Esophagus muscularis mucosa (tissue), 4 donors: ENCODE data around the gene TP63.

Experiments
- CTCF ChIP-seq, 3 experiments: fragments of 200-600 bp in 2 of 3; fragments of 450-650 bp in 1 of 3; sonication (generic) in 2 of 3; IDR thresholded peaks; one replicate each; pipeline ENCODE4 v1.5.1; 2017 to 2019; ENCODE audit warnings: antibody characterized with exemption in 3 of 3, mild to moderate bottlenecking in 2 of 3, moderate library complexity in 1 of 3
- EP300 ChIP-seq: sonication (generic); formaldehyde crosslinking; IDR thresholded peaks from one replicate; pipeline ENCODE4 v1.6.1; 2017; ENCODE audit warnings: antibody characterized with exemption
- POLR2A ChIP-seq: fragments of 450-650 bp; IDR thresholded peaks from one replicate; pipeline ENCODE4 v1.6.1; 2017; ENCODE audit warnings: antibody characterized with exemption, moderate library complexity, mild to moderate bottlenecking, low read depth

- TF ChIP-seq CTCF (IDR thresholded peaks at IDR 0.05) (no peak), EP300 (no peak), POLR2A (no peak)
Observed at GRCh38 chr3:189677667-189678066, 46.5 kb downstream of the TP63 start.
